Liver (tissue), 9 donors: ENCODE data around the gene PAX9. TPM values are rescaled to one million over a fixed set of nuclear protein-coding genes. Genes with fewer than 3 reads are reported as not detected.

ENCODE experiments used
- DNase-seq: peaks from one replicate; pipeline ENCODE4 v3.0.0-alpha.2; 2017; ENCODE audit warnings: low spot score
- H3K27ac ChIP-seq, 2 donors: one replicate each; pipeline ENCODE4 v1.7.0; 2013; ENCODE audit warnings: inconsistent platforms in 2 of 2, low read length in 2 of 2, control low read depth in 1 of 2, low read depth in 1 of 2, mild to moderate bottlenecking in 1 of 2
- H3K27me3 ChIP-seq, 4 donors: one replicate each; pipeline versions ENCODE4 v1.6.1 to v1.7.0; 2013; ENCODE audit warnings: low read length in 3 of 4, inconsistent platforms in 1 of 4, mild to moderate bottlenecking in 1 of 4, moderate library complexity in 1 of 4; ENCODE audit not compliant: control insufficient read depth in 4 of 4, insufficient read depth in 4 of 4
- H3K36me3 ChIP-seq, 4 donors: one replicate each; pipeline versions ENCODE4 v1.6.1 to v1.7.0; 2013; ENCODE audit warnings: low read length in 3 of 4, mild to moderate bottlenecking in 3 of 4, low read depth in 1 of 4, moderate library complexity in 1 of 4; ENCODE audit not compliant: control insufficient read depth in 4 of 4, insufficient read depth in 3 of 4
- H3K4me1 ChIP-seq, 4 donors: one replicate each; pipeline versions ENCODE4 v1.6.1 to v1.7.0; 2013; ENCODE audit warnings: low read length in 3 of 4, mild to moderate bottlenecking in 3 of 4, moderate library complexity in 1 of 4; ENCODE audit not compliant: control insufficient read depth in 4 of 4, insufficient read depth in 4 of 4
- H3K4me3 ChIP-seq, 3 donors: one replicate each; pipeline versions ENCODE4 v1.6.1 to v1.7.0; 2013; ENCODE audit warnings: low read length in 3 of 3, control low read depth in 1 of 3, low read depth in 1 of 3, mild to moderate bottlenecking in 1 of 3
- H3K9ac ChIP-seq, 2 donors: one replicate each; pipeline ENCODE4 v1.7.0; 2013; ENCODE audit warnings: low read length in 2 of 2, mild to moderate bottlenecking in 2 of 2, moderate library complexity in 2 of 2, control low read depth in 1 of 2, low read depth in 1 of 2
- H3K9me3 ChIP-seq, 4 donors: one replicate each; pipeline versions ENCODE4 v1.6.1 to v1.7.0; 2013; ENCODE audit warnings: low read length in 3 of 4; ENCODE audit not compliant: control insufficient read depth in 4 of 4
- EGR1 ChIP-seq, 2 donors: IDR thresholded peaks; 2 replicates each; pipeline ENCODE4 v1.6.1; 2016 to 2018; ENCODE audit warnings: antibody characterized with exemption in 2 of 2, low read depth in 2 of 2
- FOXA2 ChIP-seq: IDR thresholded peaks from 2 replicates; pipeline ENCODE4 v1.6.1; 2016; ENCODE audit warnings: antibody characterized with exemption
- GABPA ChIP-seq, 2 donors: IDR thresholded peaks in 1 of 2; conservative IDR thresholded peaks in 1 of 2; 2 replicates each; pipeline ENCODE4 v1.6.1; 2016; ENCODE audit warnings: antibody characterized with exemption in 2 of 2, mild to moderate bottlenecking in 1 of 2, moderate library complexity in 1 of 2
- HNF4G ChIP-seq: IDR thresholded peaks from 2 replicates; pipeline ENCODE4 v1.6.1; 2016; ENCODE audit warnings: antibody characterized with exemption
- JUND ChIP-seq, 2 donors: IDR thresholded peaks; 2 replicates each; pipeline ENCODE4 v1.6.1; 2016; ENCODE audit warnings: antibody characterized with exemption in 2 of 2
- RAD21 ChIP-seq, 2 donors: IDR thresholded peaks; 2 replicates each; pipeline ENCODE4 v1.6.1; 2016; ENCODE audit warnings: antibody characterized with exemption in 2 of 2, mild to moderate bottlenecking in 2 of 2
- TAF1 ChIP-seq: conservative IDR thresholded peaks from 2 replicates; pipeline ENCODE4 v1.6.1; 2016; ENCODE audit warnings: antibody characterized with exemption, mild to moderate bottlenecking
- WGBS: extraction: QIAGEN DNeasy Blood & Tissue Kit; methylation state at CpG from one replicate; pipeline ENCODE4 v1.1.7; 2013; 5-methylcytosine and 5-hydroxymethylcytosine counted together
- polyA plus RNA-seq, 2 donors: library from polyadenylated mRNA; stranded (reverse) in 1 of 2; unstranded in 1 of 2; fragments of 200-250 nt in 1 of 2; fragments of >200 nt in 1 of 2; fragmentation: Nextera tagmentation in 1 of 2; extraction: Ambion mirVana in 1 of 2; gene quantifications; one replicate each; pipeline versions ENCODE4 v1.2.1 to v1.2.3, GENCODE V29; 2013 to 2015
- total RNA-seq, 2 donors: library from RNA; depleted of rRNA; stranded (reverse); fragments of >200 nt; gene quantifications; one replicate each; pipeline ENCODE4 v1.2.3, GENCODE V29; 2014
- TF ChIP-seq, protein P1 (sequence below): IDR thresholded peaks from 2 replicates; pipeline ENCODE4 v1.6.1; 2016; ENCODE audit warnings: antibody characterized with exemption
- TF ChIP-seq, protein P2 (sequence below): fragments of 150-350 bp; IDR thresholded peaks from 2 replicates; pipeline ENCODE4 v1.5.1; 2017; ENCODE audit warnings: improper control_type of control experiment, low read depth, low read length; ENCODE audit not compliant: missing input control
- donor health status: healthy.
- donor health status: healthy.
- donor health status: healthy.
- donor health status: healthy.
- donor health status: healthy.

Gene PAX9
- total and polyA plus RNA-seq, 4 donors = 0.03 TPM; not detected in 3

DNA sequence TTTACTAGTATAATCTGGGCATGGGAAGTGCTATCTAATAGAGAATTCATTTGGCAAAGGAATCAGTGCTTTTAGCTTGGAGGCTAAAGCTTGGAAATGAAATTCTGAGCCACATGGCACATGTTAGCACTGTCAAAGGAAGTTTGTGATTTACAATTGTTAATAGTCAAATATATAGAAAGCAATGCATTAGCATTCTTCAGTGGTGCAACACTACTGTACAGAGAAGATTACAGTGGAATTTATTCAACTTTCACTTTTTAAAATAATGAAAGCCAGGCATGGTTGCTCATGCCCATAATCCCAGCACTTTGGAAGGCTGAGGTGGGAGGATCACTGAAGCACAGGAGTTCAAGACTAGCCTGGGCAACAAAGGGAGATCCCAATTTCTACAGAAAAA is 45.9 kb downstream of the PAX9 start:
- TF ChIP-seq, protein P1, sequence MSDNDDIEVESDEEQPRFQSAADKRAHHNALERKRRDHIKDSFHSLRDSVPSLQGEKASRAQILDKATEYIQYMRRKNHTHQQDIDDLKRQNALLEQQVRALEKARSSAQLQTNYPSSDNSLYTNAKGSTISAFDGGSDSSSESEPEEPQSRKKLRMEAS = no peak
- TF ChIP-seq, protein P2, sequence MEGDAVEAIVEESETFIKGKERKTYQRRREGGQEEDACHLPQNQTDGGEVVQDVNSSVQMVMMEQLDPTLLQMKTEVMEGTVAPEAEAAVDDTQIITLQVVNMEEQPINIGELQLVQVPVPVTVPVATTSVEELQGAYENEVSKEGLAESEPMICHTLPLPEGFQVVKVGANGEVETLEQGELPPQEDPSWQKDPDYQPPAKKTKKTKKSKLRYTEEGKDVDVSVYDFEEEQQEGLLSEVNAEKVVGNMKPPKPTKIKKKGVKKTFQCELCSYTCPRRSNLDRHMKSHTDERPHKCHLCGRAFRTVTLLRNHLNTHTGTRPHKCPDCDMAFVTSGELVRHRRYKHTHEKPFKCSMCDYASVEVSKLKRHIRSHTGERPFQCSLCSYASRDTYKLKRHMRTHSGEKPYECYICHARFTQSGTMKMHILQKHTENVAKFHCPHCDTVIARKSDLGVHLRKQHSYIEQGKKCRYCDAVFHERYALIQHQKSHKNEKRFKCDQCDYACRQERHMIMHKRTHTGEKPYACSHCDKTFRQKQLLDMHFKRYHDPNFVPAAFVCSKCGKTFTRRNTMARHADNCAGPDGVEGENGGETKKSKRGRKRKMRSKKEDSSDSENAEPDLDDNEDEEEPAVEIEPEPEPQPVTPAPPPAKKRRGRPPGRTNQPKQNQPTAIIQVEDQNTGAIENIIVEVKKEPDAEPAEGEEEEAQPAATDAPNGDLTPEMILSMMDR = no peak
- TF ChIP-seq RAD21 (IDR thresholded peaks at IDR 0.05) = no peak
- Histone ChIP-seq H3K36me3 (no peaks in the 10 kb centered on the region), H3K27ac (no peak overlapping the region), H3K4me3 (no peak overlapping the region), H3K27me3 (no peaks in the 10 kb centered on the region), H3K9me3 (no peaks in the 10 kb centered on the region), H3K4me1 (no peaks in the 10 kb centered on the region), H3K9ac (no peak overlapping the region)
- DNase-seq = no peak

DNA sequence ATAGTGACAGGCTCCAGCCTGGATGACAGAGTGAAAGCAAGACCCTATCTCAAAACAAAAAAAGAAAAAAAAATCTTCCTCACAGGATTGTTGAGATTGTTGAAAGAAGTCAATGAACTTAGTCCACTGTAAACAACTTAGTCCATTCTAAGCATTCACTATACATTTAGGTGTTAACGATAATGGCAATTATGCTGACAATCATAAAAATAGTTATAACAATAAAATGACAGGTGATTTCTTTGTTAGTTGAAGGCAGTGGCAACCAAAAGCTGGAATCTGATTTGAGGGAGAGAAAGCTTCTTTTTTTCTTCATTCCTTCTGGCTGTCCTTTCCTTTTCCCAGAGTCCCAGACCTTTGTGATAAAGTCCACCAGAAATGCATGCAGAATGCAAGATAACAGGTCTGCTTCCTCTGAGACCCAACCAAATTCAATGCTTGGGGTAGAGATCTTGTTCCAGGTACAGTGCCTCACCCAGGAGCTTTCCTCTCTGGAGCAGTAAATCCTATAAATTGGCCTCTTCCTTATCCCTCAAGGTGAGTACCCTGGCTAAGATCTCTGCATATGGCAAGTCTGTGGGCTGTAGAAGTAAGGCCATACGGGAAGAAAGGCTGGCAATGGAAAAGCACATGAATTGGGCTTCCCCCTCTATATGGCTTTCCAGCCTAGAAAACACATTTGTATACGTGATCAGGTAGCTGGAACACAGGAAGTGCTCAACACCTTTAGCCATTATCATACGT is 52.5 kb downstream of the PAX9 start:
- Histone ChIP-seq H3K4me1 (no peaks in the 10 kb centered on the region), H3K27ac (no peak overlapping the region), H3K27me3 (no peaks in the 10 kb centered on the region), H3K36me3 (no peaks in the 10 kb centered on the region), H3K9me3 (no peaks in the 10 kb centered on the region), H3K4me3 (no peak overlapping the region), H3K9ac (no peak overlapping the region)
- DNase-seq = no peak
- no peak for TF ChIP-seq RAD21 (IDR thresholded peaks at IDR 0.05)
- no peak for TF ChIP-seq HNF4G
- no peak for TF ChIP-seq GABPA (IDR thresholded peaks at IDR 0.05 in 1 of 2, conservative IDR thresholded peaks at IDR 0.05 in 1 of 2)
- TF ChIP-seq TAF1 = no peak
- TF ChIP-seq FOXA2 = no peak
- TF ChIP-seq, protein P1 = no peak
- WGBS = 66% methylated on average over 4 of the region's 4 CpGs

DNA sequence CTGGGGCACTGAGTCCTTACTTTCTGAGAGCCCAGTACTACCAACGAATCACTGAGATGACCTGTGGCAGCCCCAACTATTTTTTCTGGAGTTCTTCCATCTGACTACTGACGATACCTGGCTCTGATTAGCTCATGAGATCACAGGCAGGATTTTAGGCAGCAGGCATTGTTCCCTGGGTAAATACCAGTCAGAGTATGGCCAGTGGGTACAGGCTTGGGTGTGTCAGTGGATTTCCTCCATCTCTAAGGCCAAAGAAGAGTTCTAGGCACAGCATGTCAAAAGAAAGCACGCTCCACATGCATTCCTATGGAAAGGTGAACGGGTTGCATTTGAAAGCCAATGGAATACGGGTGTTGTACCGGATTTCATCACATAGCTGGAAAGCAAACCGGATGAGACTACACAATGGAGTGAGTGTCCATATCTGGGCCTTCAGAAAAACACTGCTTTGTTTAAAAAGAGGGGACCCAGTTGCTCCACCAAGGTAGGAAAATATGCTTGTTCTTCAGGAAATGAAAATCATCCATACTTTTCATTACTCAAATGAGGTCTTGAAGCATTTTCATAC is 55.0 kb downstream of the PAX9 start:
- no peaks in the 10 kb centered on the region for H3K4me1 ChIP-seq
- H3K27me3 ChIP-seq = no peaks in the 10 kb centered on the region
- no peak for DNase-seq
- H3K4me3 ChIP-seq = no peak overlapping the region
- no peak overlapping the region for H3K27ac ChIP-seq
- H3K36me3 ChIP-seq = no peaks in the 10 kb centered on the region
- no peak for TF ChIP-seq FOXA2
- no peak for TF ChIP-seq EGR1 (IDR thresholded peaks at IDR 0.05; ENCODE audit: low read depth in 2 of 2)
- TF ChIP-seq, protein P2 = no peak
- no peak for TF ChIP-seq HNF4G
- TF ChIP-seq JUND (IDR thresholded peaks at IDR 0.05) = no peak
- TF ChIP-seq RAD21 (IDR thresholded peaks at IDR 0.05) = no peak
- H3K9ac ChIP-seq = no peak overlapping the region
- H3K9me3 ChIP-seq = peaks cover 0 to 3% (median 0%) of the 10 kb centered on the region in 4 donors
- WGBS = 81% methylated on average over 7 of the region's 7 CpGs
